MM.1S (cell line): ENCODE results near the gene APCDD1L.

Experiments
- EZH2 ChIP-seq: fragments of 300-600 bp; sonication (generic); optimal IDR thresholded peaks from 2 replicates; pipeline ENCODE3; 2017; ENCODE audit warnings: low read depth, mild to moderate bottlenecking, antibody characterized with exemption, low read length, mixed read lengths
- EZH2phosphoT487 ChIP-seq: fragments of 300-600 bp; sonication (generic); IDR thresholded peaks from 2 replicates; pipeline ENCODE4 v1.6.1; 2018; ENCODE audit warnings: antibody characterized with exemption, low read length
- TF ChIP-seq, protein P1 (sequence below): fragments of 300-600 bp; sonication (generic); IDR thresholded peaks from 2 replicates; pipeline ENCODE4 v1.5.1; 2016; ENCODE audit warnings: antibody characterized with exemption, low read length, mixed read lengths

DNA sequence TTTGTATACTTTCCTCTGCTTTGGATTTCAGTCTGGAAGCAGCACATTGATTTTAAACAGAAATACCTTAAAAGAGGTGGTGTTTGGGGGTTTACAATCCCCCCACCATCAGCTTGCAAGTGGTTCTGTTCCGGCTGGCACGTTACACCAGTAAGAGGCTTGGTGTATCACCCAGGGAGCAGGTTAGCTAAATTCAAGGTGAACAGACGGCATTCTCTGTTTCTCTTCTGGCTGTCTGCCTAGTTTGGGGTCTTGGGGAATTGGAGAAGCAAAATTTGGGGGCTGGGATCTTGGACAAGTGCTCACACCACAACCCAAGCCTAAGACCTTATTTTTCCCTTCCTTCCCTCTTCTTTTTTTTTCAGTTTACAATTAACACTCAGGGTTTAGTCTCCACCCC is 7.5 kb upstream of the APCDD1L start:
- TF ChIP-seq, protein P1, sequence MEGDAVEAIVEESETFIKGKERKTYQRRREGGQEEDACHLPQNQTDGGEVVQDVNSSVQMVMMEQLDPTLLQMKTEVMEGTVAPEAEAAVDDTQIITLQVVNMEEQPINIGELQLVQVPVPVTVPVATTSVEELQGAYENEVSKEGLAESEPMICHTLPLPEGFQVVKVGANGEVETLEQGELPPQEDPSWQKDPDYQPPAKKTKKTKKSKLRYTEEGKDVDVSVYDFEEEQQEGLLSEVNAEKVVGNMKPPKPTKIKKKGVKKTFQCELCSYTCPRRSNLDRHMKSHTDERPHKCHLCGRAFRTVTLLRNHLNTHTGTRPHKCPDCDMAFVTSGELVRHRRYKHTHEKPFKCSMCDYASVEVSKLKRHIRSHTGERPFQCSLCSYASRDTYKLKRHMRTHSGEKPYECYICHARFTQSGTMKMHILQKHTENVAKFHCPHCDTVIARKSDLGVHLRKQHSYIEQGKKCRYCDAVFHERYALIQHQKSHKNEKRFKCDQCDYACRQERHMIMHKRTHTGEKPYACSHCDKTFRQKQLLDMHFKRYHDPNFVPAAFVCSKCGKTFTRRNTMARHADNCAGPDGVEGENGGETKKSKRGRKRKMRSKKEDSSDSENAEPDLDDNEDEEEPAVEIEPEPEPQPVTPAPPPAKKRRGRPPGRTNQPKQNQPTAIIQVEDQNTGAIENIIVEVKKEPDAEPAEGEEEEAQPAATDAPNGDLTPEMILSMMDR = no peak
- no peak for TF ChIP-seq EZH2
- TF ChIP-seq EZH2phosphoT487 = no peak
